Measurements from ENCODE around the gene DLL3.

GRCh38 chr19:39550197-39550596 lies 51.5 kb downstream of the DLL3 start:
- no peak for TF ChIP-seq EP300 (conservative IDR thresholded peaks at IDR 0.05; ENCODE audit: poor library complexity, severe bottlenecking)
- TF ChIP-seq, protein P1, sequence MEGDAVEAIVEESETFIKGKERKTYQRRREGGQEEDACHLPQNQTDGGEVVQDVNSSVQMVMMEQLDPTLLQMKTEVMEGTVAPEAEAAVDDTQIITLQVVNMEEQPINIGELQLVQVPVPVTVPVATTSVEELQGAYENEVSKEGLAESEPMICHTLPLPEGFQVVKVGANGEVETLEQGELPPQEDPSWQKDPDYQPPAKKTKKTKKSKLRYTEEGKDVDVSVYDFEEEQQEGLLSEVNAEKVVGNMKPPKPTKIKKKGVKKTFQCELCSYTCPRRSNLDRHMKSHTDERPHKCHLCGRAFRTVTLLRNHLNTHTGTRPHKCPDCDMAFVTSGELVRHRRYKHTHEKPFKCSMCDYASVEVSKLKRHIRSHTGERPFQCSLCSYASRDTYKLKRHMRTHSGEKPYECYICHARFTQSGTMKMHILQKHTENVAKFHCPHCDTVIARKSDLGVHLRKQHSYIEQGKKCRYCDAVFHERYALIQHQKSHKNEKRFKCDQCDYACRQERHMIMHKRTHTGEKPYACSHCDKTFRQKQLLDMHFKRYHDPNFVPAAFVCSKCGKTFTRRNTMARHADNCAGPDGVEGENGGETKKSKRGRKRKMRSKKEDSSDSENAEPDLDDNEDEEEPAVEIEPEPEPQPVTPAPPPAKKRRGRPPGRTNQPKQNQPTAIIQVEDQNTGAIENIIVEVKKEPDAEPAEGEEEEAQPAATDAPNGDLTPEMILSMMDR (IDR thresholded peaks at IDR 0.05; ENCODE audit: poor library complexity, severe bottlenecking): no peak
- no peak for TF ChIP-seq EZH2 (IDR thresholded peaks at IDR 0.05; ENCODE audit: borderline replicate concordance, insufficient read depth, low read length, poor library complexity, severe bottlenecking)
- TF ChIP-seq RAD21 (conservative IDR thresholded peaks at IDR 0.05): no peak
